GM12872 (cell line): ENCODE measurements around the gene VWA5B2.

Experiments used
- TF ChIP-seq, protein P1 (sequence below): IDR thresholded peaks from 3 replicates; pipeline ENCODE4 v1.5.1; 2011; ENCODE audit warnings: low read depth, mild to moderate bottlenecking, low read length, moderate library complexity; ENCODE audit not compliant: insufficient read depth

Gene VWA5B2

DNA sequence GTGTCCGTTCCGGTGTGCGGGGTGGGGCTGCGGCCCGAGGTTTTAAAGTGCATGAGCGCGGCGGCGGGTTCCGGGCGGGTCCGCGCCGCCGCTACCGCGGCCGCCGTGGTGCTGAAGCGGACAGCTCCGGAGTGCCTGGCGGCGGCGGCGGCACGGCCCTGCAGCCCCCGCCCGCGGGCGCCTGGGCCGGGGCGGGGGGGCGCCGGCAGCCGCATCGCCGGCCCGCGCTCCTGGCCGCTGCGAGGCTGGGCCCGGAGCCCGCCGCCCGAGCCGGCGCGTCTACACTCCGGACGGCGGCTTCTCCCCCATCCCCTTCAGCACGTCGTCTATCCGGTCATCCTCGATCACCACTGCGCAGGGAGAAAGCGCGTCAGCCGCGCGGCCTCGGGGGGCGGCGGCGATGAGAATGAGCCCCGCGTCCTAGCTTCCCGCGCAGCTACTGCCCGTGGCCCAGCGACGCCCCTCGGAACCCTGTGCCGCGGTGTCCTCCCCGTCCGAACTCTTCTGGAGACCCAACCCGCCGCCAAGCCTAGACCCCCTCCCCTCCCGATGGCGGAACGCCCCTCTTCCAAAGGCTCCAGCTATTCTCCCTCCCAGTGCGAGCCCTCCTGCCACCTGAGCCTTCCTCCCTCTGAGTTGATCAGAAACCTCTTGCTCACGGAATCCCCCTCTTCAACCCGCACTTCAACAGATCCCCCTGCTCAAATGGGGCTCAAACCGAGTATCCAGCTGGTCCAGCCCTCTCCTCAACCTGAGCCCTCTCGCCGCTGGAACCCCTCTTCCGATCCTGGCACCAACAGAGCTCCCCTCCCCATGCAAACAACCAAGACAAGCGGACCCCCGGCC lies 30.7 kb downstream of the VWA5B2 start:
- TF ChIP-seq, protein P1, sequence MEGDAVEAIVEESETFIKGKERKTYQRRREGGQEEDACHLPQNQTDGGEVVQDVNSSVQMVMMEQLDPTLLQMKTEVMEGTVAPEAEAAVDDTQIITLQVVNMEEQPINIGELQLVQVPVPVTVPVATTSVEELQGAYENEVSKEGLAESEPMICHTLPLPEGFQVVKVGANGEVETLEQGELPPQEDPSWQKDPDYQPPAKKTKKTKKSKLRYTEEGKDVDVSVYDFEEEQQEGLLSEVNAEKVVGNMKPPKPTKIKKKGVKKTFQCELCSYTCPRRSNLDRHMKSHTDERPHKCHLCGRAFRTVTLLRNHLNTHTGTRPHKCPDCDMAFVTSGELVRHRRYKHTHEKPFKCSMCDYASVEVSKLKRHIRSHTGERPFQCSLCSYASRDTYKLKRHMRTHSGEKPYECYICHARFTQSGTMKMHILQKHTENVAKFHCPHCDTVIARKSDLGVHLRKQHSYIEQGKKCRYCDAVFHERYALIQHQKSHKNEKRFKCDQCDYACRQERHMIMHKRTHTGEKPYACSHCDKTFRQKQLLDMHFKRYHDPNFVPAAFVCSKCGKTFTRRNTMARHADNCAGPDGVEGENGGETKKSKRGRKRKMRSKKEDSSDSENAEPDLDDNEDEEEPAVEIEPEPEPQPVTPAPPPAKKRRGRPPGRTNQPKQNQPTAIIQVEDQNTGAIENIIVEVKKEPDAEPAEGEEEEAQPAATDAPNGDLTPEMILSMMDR: no peak

DNA sequence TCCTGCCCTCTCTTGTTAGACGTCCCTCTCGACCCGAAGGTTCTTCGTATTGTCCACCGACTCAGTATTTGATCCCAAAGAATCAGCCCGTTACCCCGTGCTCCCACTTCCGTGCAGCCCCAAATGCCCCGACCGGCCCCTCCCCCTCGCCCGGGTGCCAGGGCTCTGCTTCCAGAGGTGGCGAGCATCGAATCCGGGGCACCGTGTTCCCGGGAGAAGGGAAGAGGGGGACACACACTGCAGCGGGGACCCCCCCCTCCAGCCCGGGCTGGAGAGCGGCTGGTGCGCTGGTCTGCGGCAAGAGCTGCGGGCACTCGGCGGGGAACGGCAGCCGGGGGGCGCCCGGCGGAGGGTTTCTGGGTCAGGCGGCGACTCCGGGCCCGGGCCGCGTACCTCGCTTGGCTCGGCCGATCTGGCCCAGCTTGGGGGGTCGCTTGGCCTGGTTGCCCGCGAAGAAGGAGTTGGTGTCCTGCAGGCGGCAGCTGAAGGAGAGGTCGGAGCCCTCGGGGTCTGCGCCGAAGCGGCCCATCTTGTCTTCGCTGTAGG lies 31.4 kb downstream of the VWA5B2 start:
- TF ChIP-seq, protein P1: no peak

DNA sequence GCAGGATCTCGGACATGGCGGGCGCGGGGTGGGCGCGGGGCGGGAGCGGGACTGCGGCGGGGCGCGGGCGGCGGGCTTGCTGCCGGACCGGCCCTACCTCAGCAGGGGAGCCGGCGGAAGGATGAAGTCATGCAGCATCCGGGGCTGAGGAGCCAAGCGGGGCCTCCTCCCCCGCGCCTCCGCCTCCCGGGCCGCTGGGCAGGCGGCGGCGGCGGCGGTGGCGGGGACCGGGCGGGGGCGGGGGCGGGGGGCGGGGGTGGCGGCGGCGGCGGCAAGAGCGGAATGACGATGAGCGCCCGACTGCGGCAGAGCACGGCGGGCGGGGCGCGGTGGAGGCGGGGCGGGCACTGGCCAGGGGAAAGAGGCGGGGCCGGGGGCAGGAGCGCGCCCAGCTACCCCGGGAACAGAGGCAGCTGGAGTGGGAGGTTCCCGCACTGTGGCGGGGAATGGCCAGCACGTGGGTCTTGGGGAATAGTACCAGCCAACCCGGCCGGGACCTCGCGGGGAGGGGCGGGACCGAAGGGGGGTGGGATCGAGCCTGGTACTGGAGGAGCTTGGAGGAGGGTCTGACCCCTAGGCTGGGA lies 32.0 kb downstream of the VWA5B2 start, which contains the start of gene CAMK2N2:
Gene CAMK2N2, minus strand, starts transcription at position 284 of the 584 bp plus-strand sequence. Its CDS starts 268 bp downstream, at position 16.
- TF ChIP-seq, protein P1: no peak

DNA sequence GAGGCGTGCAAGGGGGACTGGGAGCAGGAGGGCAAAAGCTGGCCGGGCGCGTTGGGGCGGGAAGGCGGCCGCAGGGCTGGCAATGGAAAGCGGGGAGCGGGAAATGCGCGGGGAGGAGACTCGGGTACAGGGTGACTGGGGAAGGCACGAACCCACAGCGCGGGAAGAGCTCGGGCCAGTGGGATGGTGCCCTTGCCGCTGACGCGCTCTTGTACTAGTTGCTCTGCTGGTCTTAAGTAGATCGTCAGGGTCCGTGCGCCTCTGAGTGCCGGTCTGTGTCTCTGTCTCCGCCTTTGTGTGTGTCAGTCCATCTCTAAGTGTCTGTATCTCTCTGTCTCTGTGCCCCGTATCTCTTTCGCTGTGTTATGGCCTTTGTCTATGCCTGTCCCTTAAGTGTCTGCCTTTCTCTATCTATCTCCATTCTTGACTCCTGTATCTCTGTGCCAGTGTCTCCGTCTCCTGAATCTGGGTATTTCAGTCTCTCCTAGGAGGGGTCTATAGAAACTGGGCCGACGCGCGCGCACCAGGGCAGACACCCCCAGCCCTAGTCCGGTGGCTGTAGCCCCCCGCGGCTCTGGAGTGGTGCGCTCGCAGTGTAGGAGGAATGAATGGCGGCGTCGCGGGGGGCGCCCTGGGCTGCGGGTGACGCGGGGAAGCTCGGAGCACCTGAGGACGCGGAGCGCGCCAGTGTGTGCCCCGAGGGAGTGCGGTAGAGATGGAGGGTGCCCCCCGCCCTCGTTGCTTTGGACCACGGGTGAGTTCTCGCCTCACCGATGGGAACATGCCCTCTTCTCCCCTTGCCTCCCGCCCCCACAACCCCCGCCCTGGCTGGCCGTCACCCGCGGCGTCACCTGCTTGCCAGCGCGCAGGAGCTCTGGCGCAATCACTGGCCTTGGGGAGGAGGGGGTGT lies 32.7 kb downstream of the VWA5B2 start:
- TF ChIP-seq, protein P1: no peak

DNA sequence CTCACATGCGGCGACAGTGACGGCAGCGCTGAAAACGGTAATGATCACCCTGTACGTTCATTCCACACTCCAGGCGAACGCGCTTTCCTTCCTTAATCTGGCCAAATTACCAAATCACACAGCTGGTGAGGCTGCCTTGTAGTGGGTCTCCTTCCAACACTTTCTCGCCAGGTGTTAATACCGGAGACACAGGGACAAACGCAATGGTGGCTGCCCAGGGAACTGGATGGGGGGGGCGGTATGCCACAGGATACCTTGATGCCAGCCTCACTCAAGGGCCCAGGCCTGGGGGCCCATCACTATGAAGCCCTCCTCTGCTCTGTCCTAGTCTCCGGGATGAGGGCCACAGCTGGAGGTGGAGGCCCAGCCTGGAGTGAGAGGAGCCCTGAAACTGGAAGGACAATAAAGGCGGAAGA lies 33.4 kb downstream of the VWA5B2 start:
- TF ChIP-seq, protein P1: no peak

DNA sequence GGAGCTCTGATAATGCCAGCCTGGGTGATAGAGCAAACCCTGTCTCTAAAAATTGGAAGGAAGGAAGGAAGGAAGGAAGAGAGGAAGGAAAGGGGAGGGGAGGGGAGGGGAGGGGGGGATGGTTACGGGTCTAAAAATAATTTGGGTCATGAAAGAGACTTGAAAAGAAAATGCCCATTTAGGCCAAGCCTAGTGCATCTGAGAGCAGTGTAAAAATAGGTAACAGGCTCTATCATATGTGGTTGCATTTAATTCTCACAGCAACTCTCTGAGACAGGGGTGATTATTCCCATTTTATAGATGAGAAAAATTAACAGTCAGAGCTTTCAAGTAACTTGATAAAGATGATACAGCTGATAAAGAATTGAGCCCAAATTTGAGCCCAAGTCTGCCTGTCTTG lies 42.9 kb downstream of the VWA5B2 start:
- TF ChIP-seq, protein P1: no peak

DNA sequence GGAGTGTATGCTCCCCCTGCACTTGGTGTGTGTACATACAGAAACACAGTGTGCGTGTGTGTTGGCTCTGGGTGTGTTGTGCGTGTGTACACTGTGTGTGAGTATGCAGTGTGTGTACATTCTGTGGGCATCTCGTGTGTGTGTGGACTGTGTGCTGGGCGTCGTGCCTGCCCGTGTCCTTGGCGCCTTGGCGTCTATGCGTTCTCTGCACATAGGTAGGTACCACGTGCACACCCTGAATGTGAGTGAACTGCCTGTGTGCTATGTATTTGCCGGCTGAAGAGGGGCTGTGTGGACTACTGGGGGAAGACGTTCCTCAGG lies 46.0 kb downstream of the VWA5B2 start:
- TF ChIP-seq, protein P1: no peak
